HCT116 (cell line): Measurements from ENCODE around the gene MEGF6. TPM values are rescaled to one million over a fixed set of nuclear protein-coding genes. Genes with fewer than 3 reads are reported as not detected.

Experiments
- ATAC-seq: fragments of 200-7000 bp; cut with Tn5 transposase; 2 replicates; pipeline ENCODE4 v1.9.1; 2020; ENCODE audit warnings: mild to moderate bottlenecking, moderate library complexity
- BruUV-seq: library from RNA; stranded (reverse); fragments of 400-500 nt; replicated peaks from 2 replicates; lab custom pipeline; 2021; lab: Mats Ljungman, UMichigan
- CTCF ChIA-PET: fragments of 300-600 bp; sonication (Branson Sonifier 250); formaldehyde crosslinking; loops from one replicate; lab custom pipeline; 2021; ENCODE audit warnings: antibody characterized with exemption; lab: Charles Lee
- POLR2A ChIA-PET: fragments of 300-600, 350-600 bp; sonication (Branson Sonifier 250); formaldehyde crosslinking; loops from one replicate; lab custom pipeline; 2021; ENCODE audit warnings: antibody characterized with exemption; lab: Charles Lee
- RAD21 ChIA-PET, 2 experiments: fragments of 300-600 bp; sonication (Branson Sonifier 250); formaldehyde crosslinking; loops; one replicate each; lab custom pipeline; 2023; ENCODE audit warnings: low total read pairs in 2 of 2; ENCODE audit not compliant: uncharacterized antibody in 2 of 2, unreplicated experiment in 2 of 2, low non-redundant PET in 1 of 2; lab: Charles Lee
- DNase-seq: peaks from one replicate; pipeline ENCODE4 v3.0.0-alpha.2; 2010; ENCODE audit warnings: low read depth, low spot score
- H2AFZ ChIP-seq: fragments of 200-600 bp; shearing (Covaris generic), sonication (generic); 2 replicates; pipeline ENCODE4 v1.6.1; 2017; ENCODE audit warnings: low read depth, mixed run types, mixed read lengths, antibody characterized with exemption, low read length; ENCODE audit not compliant: poor library complexity, severe bottlenecking
- H3K27ac ChIP-seq: 2 replicates; pipeline ENCODE4 v1.5.1; 2012; ENCODE audit warnings: low read depth, low read length
- H3K27me3 ChIP-seq: fragments of 200-600 bp; sonication (generic); 2 replicates; pipeline ENCODE4 v1.6.1; 2016; ENCODE audit warnings: mixed run types, low read length, mixed read lengths; ENCODE audit not compliant: insufficient read depth
- H3K36me3 ChIP-seq, 2 experiments: fragments of 200-500 bp in 1 of 2; fragments of 200-600 bp in 1 of 2; sonication (Bioruptor generic) in 1 of 2; sonication (generic) in 1 of 2; 2 replicates each; pipeline versions ENCODE4 v1.5.1 to v1.6.1; 2014 to 2016; ENCODE audit warnings: low read length in 2 of 2, inconsistent platforms in 1 of 2, mixed read lengths in 1 of 2, mixed run types in 1 of 2; ENCODE audit not compliant: insufficient read depth in 2 of 2, control insufficient read depth in 1 of 2
- H3K4me1 ChIP-seq, 2 experiments: fragments of 200-600 bp in 1 of 2; sonication (generic) in 1 of 2; 2 replicates each; pipeline versions ENCODE4 v1.5.1 to v1.6.1; 2012 to 2017; ENCODE audit warnings: low read length in 2 of 2, inconsistent platforms in 1 of 2, mild to moderate bottlenecking in 1 of 2, mixed read lengths in 1 of 2, mixed run types in 1 of 2, moderate library complexity in 1 of 2; ENCODE audit not compliant: insufficient read depth in 2 of 2, control insufficient read depth in 1 of 2
- H3K4me2 ChIP-seq: fragments of 200-600 bp; sonication (generic); 2 replicates; pipeline ENCODE4 v1.6.1; 2017; ENCODE audit warnings: mixed run types, low read length, mixed read lengths
- H3K4me3 ChIP-seq, 2 experiments: fragments of 200-600 bp in 1 of 2; sonication (generic) in 1 of 2; replicated peaks in 1 of 2; 2 replicates each; pipeline ENCODE4 v1.5.1; 2011 to 2016; ENCODE audit warnings: low read length in 2 of 2, control low read depth in 1 of 2, low read depth in 1 of 2, mild to moderate bottlenecking in 1 of 2, mixed read lengths in 1 of 2, mixed run types in 1 of 2
- H3K79me2 ChIP-seq: fragments of 200-600 bp; sonication (generic); 2 replicates; pipeline ENCODE4 v1.6.1; 2017; ENCODE audit warnings: mild to moderate bottlenecking, mixed run types, low read length, moderate library complexity, mixed read lengths; ENCODE audit not compliant: insufficient read depth
- H3K9ac ChIP-seq: fragments of 200-600 bp; sonication (generic); 2 replicates; pipeline ENCODE4 v1.6.1; 2016; ENCODE audit warnings: low read length, mixed read lengths
- H3K9me2 ChIP-seq: fragments of 200-600 bp; sonication (generic), shearing (Covaris generic); 2 replicates; pipeline ENCODE4 v1.6.1; 2017; ENCODE audit warnings: mixed run types, mild to moderate bottlenecking, moderate library complexity; ENCODE audit not compliant: insufficient read depth
- H3K9me3 ChIP-seq, 2 experiments: fragments of 200-500 bp in 1 of 2; fragments of 200-600 bp in 1 of 2; sonication (Bioruptor generic) in 1 of 2; sonication (generic) in 1 of 2; 2 replicates each; pipeline ENCODE4 v1.6.1; 2014 to 2017; ENCODE audit warnings: low read length in 2 of 2, mixed read lengths in 2 of 2, inconsistent platforms in 1 of 2, low read depth in 1 of 2, mild to moderate bottlenecking in 1 of 2, mixed run types in 1 of 2, moderate library complexity in 1 of 2; ENCODE audit not compliant: control insufficient read depth in 1 of 2, insufficient read depth in 1 of 2
- H4K20me1 ChIP-seq: fragments of 200-600 bp; sonication (generic), shearing (Covaris generic); 2 replicates; pipeline ENCODE4 v1.6.1; 2017; ENCODE audit warnings: mixed run types, mild to moderate bottlenecking, moderate library complexity; ENCODE audit not compliant: insufficient read depth
- ATF3 ChIP-seq: IDR thresholded peaks from 2 replicates; pipeline ENCODE4 v1.6.1; 2012
- CBX3 ChIP-seq: IDR thresholded peaks from 2 replicates; pipeline ENCODE4 v1.6.1; 2012; ENCODE audit warnings: low read depth
- CEBPB ChIP-seq: IDR thresholded peaks from 2 replicates; pipeline ENCODE4 v1.6.1; 2012; ENCODE audit warnings: low read depth
- CTCF ChIP-seq, 3 experiments: fragments of 200-600 bp in 1 of 3; sonication (generic) in 1 of 3; IDR thresholded peaks in 2 of 3; conservative IDR thresholded peaks in 1 of 3; 2 replicates each; pipeline ENCODE4 v1.5.1; 2012 to 2017; ENCODE audit warnings: low read depth in 2 of 3, low read length in 2 of 3, antibody characterized with exemption in 1 of 3, borderline replicate concordance in 1 of 3, control low read depth in 1 of 3, mild to moderate bottlenecking in 1 of 3, mixed read lengths in 1 of 3, mixed run types in 1 of 3, moderate library complexity in 1 of 3; ENCODE audit not compliant: insufficient read depth in 1 of 3
- EGR1 ChIP-seq: IDR thresholded peaks from 2 replicates; pipeline ENCODE4 v1.6.1; 2012; ENCODE audit warnings: low read depth
- ELF1 ChIP-seq: IDR thresholded peaks from 2 replicates; pipeline ENCODE4 v1.6.1; 2012; ENCODE audit warnings: low read depth, borderline replicate concordance
- EZH2 ChIP-seq: fragments of 200-600 bp; sonication (generic); IDR thresholded peaks from 2 replicates; pipeline ENCODE4 v1.6.1; 2017; ENCODE audit warnings: antibody characterized with exemption, mixed run types
- EZH2phosphoT487 ChIP-seq: fragments of 200-600 bp; IDR thresholded peaks from 2 replicates; pipeline ENCODE4 v1.6.1; 2018; ENCODE audit warnings: antibody characterized with exemption, borderline replicate concordance
- FOSL1 ChIP-seq: IDR thresholded peaks from 2 replicates; pipeline ENCODE4 v1.6.1; 2012; ENCODE audit warnings: low read depth
- JUND ChIP-seq: IDR thresholded peaks from 2 replicates; pipeline ENCODE4 v1.6.1; 2012
- MAX ChIP-seq: IDR thresholded peaks from 2 replicates; pipeline ENCODE4 v1.6.1; 2012
- POLR2A ChIP-seq: IDR thresholded peaks from 2 replicates; pipeline ENCODE4 v1.7.0; 2011; ENCODE audit warnings: borderline replicate concordance; ENCODE audit not compliant: insufficient read depth, insufficient read length; ENCODE audit errors: extremely low read depth
- POLR2AphosphoS5 ChIP-seq: IDR thresholded peaks from 2 replicates; pipeline ENCODE4 v1.6.1; 2011; ENCODE audit warnings: mild to moderate bottlenecking, low read depth, low read length, moderate library complexity
- RAD21 ChIP-seq: IDR thresholded peaks from 2 replicates; pipeline ENCODE4 v1.6.1; 2012; ENCODE audit warnings: low read depth, mild to moderate bottlenecking
- SP1 ChIP-seq: IDR thresholded peaks from 2 replicates; pipeline ENCODE4 v1.6.1; 2012; ENCODE audit warnings: low read depth
- SRF ChIP-seq: IDR thresholded peaks from 2 replicates; pipeline ENCODE4 v1.6.1; 2012; ENCODE audit warnings: low read depth
- TCF7L2 ChIP-seq: IDR thresholded peaks from 2 replicates; pipeline ENCODE4 v1.7.0; 2011; ENCODE audit warnings: borderline replicate concordance, inconsistent platforms; ENCODE audit not compliant: insufficient read depth, insufficient read length; ENCODE audit errors: extremely low read depth
- YY1 ChIP-seq: IDR thresholded peaks from 2 replicates; pipeline ENCODE4 v1.6.1; 2011; ENCODE audit warnings: low read length, low read depth, moderate library complexity, mild to moderate bottlenecking; ENCODE audit not compliant: insufficient replicate concordance; ENCODE audit errors: extremely low read depth
- ZFX ChIP-seq: fragments of 450-650 bp; IDR thresholded peaks from 2 replicates; pipeline ENCODE4 v1.6.1; 2017
- ZNF274 ChIP-seq: fragments of 200-500 bp; sonication (Bioruptor generic); IDR thresholded peaks from 2 replicates; pipeline ENCODE4 v1.6.1; 2014; ENCODE audit warnings: mild to moderate bottlenecking, low read depth, low read length, inconsistent platforms
- intact Hi-C: fragments of 100-400 bp; cut with micrococcal nuclease; formaldehyde crosslinking; loops from 2 replicates; pipeline ENCODE4 v1.10.0; 2022
- total RNA-seq: library from RNA; stranded (reverse); gene quantifications from one replicate; pipeline ENCODE4 v1.2.1, GENCODE V29; 2021; ENCODE audit not compliant: unreplicated experiment

Gene MEGF6
- total RNA-seq, 1 experiment from 2014 or later = 47.6 TPM

- Histone ChIP-seq H2AFZ (no peak overlapping the region), H3K9me2 (no peaks in the 10 kb centered on the region), H3K36me3 (no peaks in the 10 kb centered on the region), H3K27ac (no peak overlapping the region), H4K20me1 (no peaks in the 10 kb centered on the region), H3K79me2 (no peaks in the 10 kb centered on the region), H3K9me3 (no peaks in the 10 kb centered on the region), H3K4me3 (no peak overlapping the region), H3K27me3 (no peaks in the 10 kb centered on the region), H3K9ac (no peak overlapping the region), H3K4me1 (peaks cover 18 to 42% of the 10 kb centered on the region in 2 experiments), H3K4me2 (no peak overlapping the region)
- no peak for DNase-seq
- POLR2A ChIA-PET = no interaction called here
- intact Hi-C loops = loop anchor here (10.0 kb wide), 1 partner anchor 1023 kb away; the partner anchor contains the start of gene PRXL2B
- no peak for ATAC-seq
- RAD21 ChIA-PET = no interaction called here
- TF ChIP-seq ATF3 (no peak), MAX (no peak), POLR2AphosphoS5 (no peak), RAD21 (no peak), FOSL1 (no peak), JUND (no peak), POLR2A (no peak), ZFX (no peak), CTCF (IDR thresholded peaks at IDR 0.05 in 2 of 3, conservative IDR thresholded peaks at IDR 0.05 in 1 of 3; ENCODE audit: borderline replicate concordance in 1 of 3, insufficient read depth in 1 of 3, low read depth in 2 of 3, low read length in 2 of 3) (no peak), CEBPB (no peak), ELF1 (no peak), SRF (no peak), EZH2 (no peak), EGR1 (no peak), CBX3 (no peak), SP1 (no peak), ZNF274 (no peak), YY1 (no peak), TCF7L2 (no peak), EZH2phosphoT487 (no peak)
- CTCF ChIA-PET = interaction anchor here (1.3 kb wide), 2 partner anchors 11 to 155 kb away, joined by 5 to 6 read pairs; no protein-coding TSS in a partner anchor
- no TSS peak for BruUV-seq
Observed at GRCh38 chr1:3608154-3608553, 3.2 kb downstream of the MEGF6 start.
